Mesenchymal stem cell (in vitro differentiated cells and primary cell): Measurements from ENCODE around the gene KCNT1.

ENCODE experiments used
- DNase-seq: peaks from one replicate; pipeline ENCODE4 v3.0.0-alpha.2; 2013
- H2AFZ ChIP-seq: one replicate; pipeline ENCODE4 v1.6.1; 2013; ENCODE audit warnings: low read depth, mild to moderate bottlenecking, control low read depth, inconsistent platforms, low read length, moderate library complexity
- H2AK5ac ChIP-seq: 2 replicates; pipeline ENCODE4 v1.6.1; 2013; ENCODE audit warnings: low read length, moderate library complexity, mild to moderate bottlenecking, inconsistent platforms; ENCODE audit not compliant: severe bottlenecking
- H2BK120ac ChIP-seq: one replicate; pipeline ENCODE4 v1.6.1; 2013; ENCODE audit warnings: low read depth, mild to moderate bottlenecking, inconsistent platforms, low read length, moderate library complexity
- H2BK12ac ChIP-seq, 2 experiments: one replicate each; pipeline ENCODE4 v1.6.1; 2013; ENCODE audit warnings: inconsistent platforms in 2 of 2, low read length in 2 of 2, mild to moderate bottlenecking in 2 of 2, moderate library complexity in 2 of 2, control low read depth in 1 of 2
- H2BK15ac ChIP-seq: one replicate; pipeline ENCODE4 v1.6.1; 2013; ENCODE audit warnings: mild to moderate bottlenecking, low read depth, inconsistent platforms; ENCODE audit not compliant: poor library complexity, severe bottlenecking
- H2BK5ac ChIP-seq: 2 replicates; pipeline ENCODE4 v1.6.1; 2013; ENCODE audit warnings: low read depth, mild to moderate bottlenecking, low read length, control low read depth, inconsistent platforms; ENCODE audit not compliant: poor library complexity, severe bottlenecking
- H3K14ac ChIP-seq, 2 experiments: one replicate each; pipeline ENCODE4 v1.6.1; 2013; ENCODE audit warnings: inconsistent platforms in 2 of 2, low read length in 2 of 2, control low read depth in 1 of 2, mild to moderate bottlenecking in 1 of 2, moderate library complexity in 1 of 2
- H3K18ac ChIP-seq, 2 experiments: one replicate each; pipeline ENCODE4 v1.6.1; 2013; ENCODE audit warnings: inconsistent platforms in 2 of 2, low read length in 2 of 2, control low read depth in 1 of 2, low read depth in 1 of 2, mild to moderate bottlenecking in 1 of 2
- H3K23ac ChIP-seq, 2 experiments: one replicate each; pipeline ENCODE4 v1.6.1; 2013; ENCODE audit warnings: inconsistent platforms in 2 of 2, low read length in 2 of 2, mild to moderate bottlenecking in 2 of 2, moderate library complexity in 2 of 2, control low read depth in 1 of 2
- H3K27ac ChIP-seq: 2 replicates; pipeline ENCODE4 v1.5.1; 2013; ENCODE audit warnings: mild to moderate bottlenecking, moderate library complexity, low read length, control low read depth, inconsistent platforms; ENCODE audit not compliant: poor library complexity, severe bottlenecking
- H3K27me3 ChIP-seq, 2 experiments: 2 replicates each; pipeline versions ENCODE4 v1.6.1 to v1.7.0; 2013; ENCODE audit warnings: low read length in 2 of 2, mild to moderate bottlenecking in 2 of 2, moderate library complexity in 2 of 2, control low read depth in 1 of 2, inconsistent platforms in 1 of 2; ENCODE audit not compliant: control insufficient read depth in 1 of 2, insufficient read depth in 1 of 2
- H3K36me3 ChIP-seq, 2 experiments: 2 replicates each; pipeline versions ENCODE4 v1.6.1 to v1.7.0; 2013; ENCODE audit warnings: low read length in 2 of 2, control low read depth in 1 of 2, inconsistent platforms in 1 of 2, low read depth in 1 of 2, mild to moderate bottlenecking in 1 of 2; ENCODE audit not compliant: insufficient read depth in 2 of 2, control insufficient read depth in 1 of 2
- H3K4ac ChIP-seq, 2 experiments: one replicate each; pipeline ENCODE4 v1.6.1; 2013; ENCODE audit warnings: inconsistent platforms in 2 of 2, low read length in 2 of 2, mild to moderate bottlenecking in 2 of 2, moderate library complexity in 2 of 2, control low read depth in 1 of 2, low read depth in 1 of 2
- H3K4me1 ChIP-seq: 2 replicates; pipeline ENCODE4 v1.6.1; 2013; ENCODE audit warnings: low read depth, low read length, control low read depth; ENCODE audit not compliant: control insufficient read depth, insufficient read depth
- H3K4me2 ChIP-seq: 2 replicates; pipeline ENCODE4 v1.6.1; 2013; ENCODE audit warnings: low read length, mild to moderate bottlenecking, inconsistent platforms; ENCODE audit not compliant: poor library complexity, severe bottlenecking
- H3K4me3 ChIP-seq, 2 experiments: 2 replicates each; pipeline versions ENCODE4 v1.5.1 to v1.7.0; 2013; ENCODE audit warnings: low read length in 2 of 2, mild to moderate bottlenecking in 2 of 2, control low read depth in 1 of 2, low read depth in 1 of 2; ENCODE audit not compliant: insufficient read depth in 1 of 2
- H3K79me1 ChIP-seq: replicated peaks from 2 replicates; pipeline ENCODE4 v1.6.1; 2013; ENCODE audit warnings: mild to moderate bottlenecking, control low read depth, low read length, inconsistent platforms; ENCODE audit not compliant: poor library complexity, severe bottlenecking
- H3K9ac ChIP-seq: 2 replicates; pipeline ENCODE4 v1.7.0; 2013; ENCODE audit warnings: mild to moderate bottlenecking, low read length, moderate library complexity
- H3K9me3 ChIP-seq: 2 replicates; pipeline ENCODE4 v1.7.0; 2013; ENCODE audit warnings: mild to moderate bottlenecking, low read length; ENCODE audit not compliant: control insufficient read depth
- H4K8ac ChIP-seq: one replicate; pipeline ENCODE4 v1.6.1; 2013; ENCODE audit warnings: inconsistent platforms, mild to moderate bottlenecking, low read length, moderate library complexity
- H4K91ac ChIP-seq: one replicate; pipeline ENCODE4 v1.6.1; 2013; ENCODE audit warnings: mild to moderate bottlenecking, low read length, inconsistent platforms
- WGBS: methylation state at CpG from one replicate; pipeline ENCODE4 v1.1.7; 2013; ENCODE audit warnings: mixed read lengths; 5-methylcytosine and 5-hydroxymethylcytosine counted together

KCNT1 gene

GRCh38 chr9:135775911-135776310 is 73.9 kb downstream of the KCNT1 start:
- Histone ChIP-seq H3K9me3 (no peaks in the 10 kb centered on the region), H3K27me3 (peaks cover 0 to 18% of the 10 kb centered on the region in 2 experiments), H2BK120ac (no peak overlapping the region), H3K23ac (no peak overlapping the region), H3K4me1 (peaks cover 2% of the 10 kb centered on the region), H3K4ac (no peak overlapping the region), H2AK5ac (no peak overlapping the region), H4K91ac (no peak overlapping the region), H2AFZ (no peak overlapping the region), H2BK5ac (no peak overlapping the region), H2BK15ac (no peak overlapping the region), H4K8ac (no peak overlapping the region), H3K4me3 (no peak overlapping the region), H3K4me2 (no peak overlapping the region), H3K79me1 (no peaks in the 10 kb centered on the region), H3K18ac (no peak overlapping the region), H3K36me3 (no peaks in the 10 kb centered on the region), H3K27ac (no peak overlapping the region), H3K14ac (no peak overlapping the region), H3K9ac (no peak overlapping the region), H2BK12ac (no peak overlapping the region)
- 79% methylated on average over 4 of the region's 7 CpGs for WGBS
- no peak for DNase-seq

GRCh38 chr9:135776893-135777622 is 75.1 kb downstream of the KCNT1 start:
- no peak overlapping the region for H2AK5ac ChIP-seq
- H3K27ac ChIP-seq = no peak overlapping the region
- H2AFZ ChIP-seq = no peak overlapping the region
- 82% methylated on average over 25 of the region's 25 CpGs for WGBS
- H2BK5ac ChIP-seq = no peak overlapping the region
- no peak overlapping the region for H3K4ac ChIP-seq
- H3K14ac ChIP-seq = no peak overlapping the region
- H3K27me3 ChIP-seq = peaks cover 0 to 28% of the 10 kb centered on the region in 2 experiments
- no peaks in the 10 kb centered on the region for H3K9me3 ChIP-seq
- no peak overlapping the region for H4K91ac ChIP-seq
- no peak overlapping the region for H4K8ac ChIP-seq
- peaks cover 2% of the 10 kb centered on the region for H3K4me1 ChIP-seq
- DNase-seq = no peak
- no peak overlapping the region for H3K9ac ChIP-seq
- no peaks in the 10 kb centered on the region for H3K79me1 ChIP-seq
- no peak overlapping the region for H2BK12ac ChIP-seq
- H3K4me2 ChIP-seq = no peak overlapping the region
- no peak overlapping the region for H2BK120ac ChIP-seq
- H3K18ac ChIP-seq = no peak overlapping the region
- no peak overlapping the region for H3K23ac ChIP-seq
- H2BK15ac ChIP-seq = no peak overlapping the region
- no peak overlapping the region for H3K4me3 ChIP-seq
- no peaks in the 10 kb centered on the region for H3K36me3 ChIP-seq

GRCh38 chr9:135777623-135778177 is 75.7 kb downstream of the KCNT1 start:
- Histone ChIP-seq H2BK15ac (no peak overlapping the region), H4K8ac (no peak overlapping the region), H3K27ac (no peak overlapping the region), H3K9ac (no peak overlapping the region), H4K91ac (no peak overlapping the region), H2BK5ac (no peak overlapping the region), H3K4me2 (no peak overlapping the region), H3K27me3 (peaks cover 4 to 34% of the 10 kb centered on the region in 2 experiments), H3K18ac (no peak overlapping the region), H3K4me1 (peaks cover 2% of the 10 kb centered on the region), H3K4ac (no peak overlapping the region), H3K23ac (no peak overlapping the region), H3K9me3 (no peaks in the 10 kb centered on the region), H2BK120ac (no peak overlapping the region), H3K4me3 (no peak overlapping the region), H3K79me1 (no peaks in the 10 kb centered on the region), H3K14ac (no peak overlapping the region), H2BK12ac (no peak overlapping the region), H3K36me3 (no peaks in the 10 kb centered on the region), H2AFZ (no peak overlapping the region), H2AK5ac (no peak overlapping the region)
- DNase-seq = no peak

- no peak overlapping the region for H3K27ac ChIP-seq
- no peak overlapping the region for H2AFZ ChIP-seq
- no peak overlapping the region for H2AK5ac ChIP-seq
- 97% methylated on average over 10 of the region's 19 CpGs for WGBS
- no peak for DNase-seq
- no peak overlapping the region for H3K18ac ChIP-seq
- H3K79me1 ChIP-seq = no peaks in the 10 kb centered on the region
- no peaks in the 10 kb centered on the region for H3K36me3 ChIP-seq
- peaks cover 2% of the 10 kb centered on the region for H3K4me1 ChIP-seq
- H2BK5ac ChIP-seq = no peak overlapping the region
- H3K23ac ChIP-seq = no peak overlapping the region
- H3K4me2 ChIP-seq = no peak overlapping the region
- H3K9ac ChIP-seq = no peak overlapping the region
- no peak overlapping the region for H4K8ac ChIP-seq
- no peak overlapping the region for H2BK120ac ChIP-seq
- no peak overlapping the region for H4K91ac ChIP-seq
- no peak overlapping the region for H3K14ac ChIP-seq
- no peak overlapping the region for H3K4me3 ChIP-seq
- no peaks in the 10 kb centered on the region for H3K9me3 ChIP-seq
- no peak overlapping the region for H2BK15ac ChIP-seq
- peaks cover 4 to 38% of the 10 kb centered on the region in 2 experiments for H3K27me3 ChIP-seq
- no peak overlapping the region for H2BK12ac ChIP-seq
- no peak overlapping the region for H3K4ac ChIP-seq
Measured at GRCh38 chr9:135778421-135778820, 76.4 kb downstream of the KCNT1 start.
